Cerebellar nuclear complex (tissue), 1 donor: ENCODE measurements around the gene MESD.

Experiments
- DNase-seq, 2 experiments: peaks; one replicate each; lab custom pipeline; 2025; lab: John Stamatoyannopoulos, UW

The MESD gene

GRCh38 chr15:80904998-80905397 is 84.6 kb downstream of the MESD start:
- DNase-seq = no peak

- no peak for DNase-seq
Observed at GRCh38 chr15:80902298-80902801, 87.3 kb downstream of the MESD start.

- no peak for DNase-seq
Observed at GRCh38 chr15:80898040-80898439, 91.6 kb downstream of the MESD start.
